Keratinocyte (primary cell): Measurements from ENCODE around the gene CRYM. TPM values are rescaled to one million over a fixed set of nuclear protein-coding genes. Genes with fewer than 3 reads are reported as not detected.
"Not testable (repeated sequence)": the region's sequence is repeated elsewhere in the genome, so short reads cannot be mapped to it uniquely, and the experiment has no call there.

Source experiments
- DNase-seq: peaks from one replicate; pipeline ENCODE4 v3.0.0-alpha.2; 2011; ENCODE audit warnings: low read depth, missing footprints, low spot score
- FAIRE-seq: peaks from 2 replicates; lab custom pipeline; 2011; peaks lifted over from hg19 to GRCh38; lab: Jason Lieb, UNC
- H2AFZ ChIP-seq: 2 replicates; pipeline ENCODE4 v1.6.0; 2012; ENCODE audit warnings: low read length, control low read depth, inconsistent platforms; ENCODE audit not compliant: control insufficient read depth
- H3K27ac ChIP-seq: 2 replicates; pipeline ENCODE4 v1.5.1; 2011; ENCODE audit warnings: low read length; ENCODE audit not compliant: control insufficient read depth, insufficient read depth
- H3K27me3 ChIP-seq: 3 replicates; pipeline ENCODE4 v1.6.0; 2011; ENCODE audit warnings: low read length; ENCODE audit not compliant: control insufficient read depth, insufficient read depth; ENCODE audit errors: extremely low read depth
- H3K36me3 ChIP-seq, 2 experiments: 2 replicates in 1 of 2; 3 replicates in 1 of 2; pipeline ENCODE4 v1.5.1; 2011; ENCODE audit warnings: low read length in 2 of 2, mild to moderate bottlenecking in 1 of 2; ENCODE audit not compliant: control insufficient read depth in 2 of 2, insufficient read depth in 2 of 2; ENCODE audit errors: extremely low read depth in 1 of 2
- H3K4me1 ChIP-seq: 3 replicates; pipeline ENCODE4 v1.5.1; 2011; ENCODE audit warnings: low read length; ENCODE audit not compliant: control insufficient read depth, insufficient read depth; ENCODE audit errors: extremely low read depth
- H3K4me2 ChIP-seq: 3 replicates; pipeline ENCODE4 v1.6.0; 2011; ENCODE audit warnings: low read depth, low read length; ENCODE audit not compliant: control insufficient read depth, insufficient read depth; ENCODE audit errors: extremely low read depth
- H3K4me3 ChIP-seq, 3 experiments: fragments of 200-600 bp in 1 of 3; sonication (generic) in 1 of 3; 2 replicates in 2 of 3; 3 replicates in 1 of 3; pipeline ENCODE4 v1.5.1; 2011 to 2016; ENCODE audit warnings: low read length in 3 of 3, mild to moderate bottlenecking in 3 of 3, control low read depth in 2 of 3, inconsistent platforms in 1 of 3, low read depth in 1 of 3, mixed read lengths in 1 of 3, mixed run types in 1 of 3, moderate library complexity in 1 of 3; ENCODE audit not compliant: control insufficient read depth in 2 of 3, insufficient read depth in 2 of 3; ENCODE audit errors: extremely low read depth in 1 of 3
- H3K79me2 ChIP-seq: 2 replicates; pipeline ENCODE4 v1.6.0; 2012; ENCODE audit warnings: low read length; ENCODE audit not compliant: control insufficient read depth, insufficient read depth
- H3K9ac ChIP-seq: 3 replicates; pipeline ENCODE4 v1.6.0; 2011; ENCODE audit warnings: low read length; ENCODE audit not compliant: control insufficient read depth, insufficient read depth; ENCODE audit errors: extremely low read depth
- H3K9me1 ChIP-seq: 3 replicates; pipeline ENCODE4 v1.6.0; 2011; ENCODE audit warnings: low read length; ENCODE audit not compliant: control insufficient read depth, insufficient read depth; ENCODE audit errors: extremely low read depth
- H3K9me3 ChIP-seq: 2 replicates; pipeline ENCODE4 v1.5.1; 2012; ENCODE audit warnings: low read depth, low read length; ENCODE audit not compliant: control insufficient read depth
- H4K20me1 ChIP-seq: 3 replicates; pipeline ENCODE4 v1.6.0; 2011; ENCODE audit warnings: low read length; ENCODE audit not compliant: control insufficient read depth, insufficient read depth; ENCODE audit errors: extremely low read depth
- EZH2 ChIP-seq: IDR thresholded peaks from one replicate; pipeline ENCODE4 v1.6.1; 2012; ENCODE audit warnings: inconsistent platforms, mild to moderate bottlenecking, low read length, moderate library complexity
- dilution Hi-C: fragments of 300-500 bp; cut with MboI; formaldehyde crosslinking; loops from one replicate; pipeline ENCODE4 v1.7.0; 2020; ENCODE audit warnings: low sequenced_read_pairs; ENCODE audit not compliant: extremely low pct_ligation_motif_present
- polyA plus RNA-seq, 5 experiments: library from polyadenylated mRNA; depleted of rRNA in 3 of 5; stranded (reverse) in 3 of 5; stranded (forward) in 1 of 5; unstranded in 1 of 5; fragments of >200 nt; gene quantifications; 1 replicate in 1 of 5; 2 replicates in 3 of 5; 3 replicates in 1 of 5; pipeline versions ENCODE4 v1.2.1 to v1.2.3, GENCODE V29; 2011 to 2012; ENCODE audit warnings: missing spikeins in 2 of 5, low read depth in 1 of 5, low replicate concordance in 1 of 5
- TF ChIP-seq, protein P1 (sequence below), 3 experiments: IDR thresholded peaks in 1 of 3; conservative IDR thresholded peaks in 1 of 3; optimal IDR thresholded peaks in 1 of 3; 2 replicates in 2 of 3; 3 replicates in 1 of 3; pipeline versions ENCODE3 to v1.5.1; 2011; ENCODE audit warnings: low read length in 3 of 3, mild to moderate bottlenecking in 3 of 3, moderate library complexity in 2 of 3, control low read depth in 1 of 3, inconsistent platforms in 1 of 3; ENCODE audit not compliant: insufficient read depth in 2 of 3; ENCODE audit errors: extremely low read depth in 1 of 3

Gene CRYM
- polyA plus RNA-seq, 1 donor (not counting 4 experiments of a cell fraction or from before 2014, with no cell fraction given): 0.18 TPM

DNA sequence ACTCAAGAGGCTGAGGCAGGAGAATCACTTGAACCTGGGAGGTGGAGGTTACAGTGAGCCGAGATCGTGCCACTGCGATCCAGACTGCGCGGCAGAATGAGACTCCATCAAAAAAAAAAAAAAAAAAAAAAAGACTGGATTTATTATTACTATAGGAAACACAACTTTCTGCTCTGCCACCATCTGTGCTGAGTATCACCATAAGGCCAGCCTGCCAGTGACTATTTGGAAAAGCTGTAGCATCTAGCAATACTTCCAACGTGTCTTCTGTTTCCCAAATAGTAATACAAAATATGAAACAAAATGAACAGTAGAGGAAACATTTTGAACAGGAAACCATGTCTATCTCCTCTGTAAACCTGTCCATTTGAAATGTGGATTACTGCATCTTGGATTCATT, 43.6 kb upstream of the CRYM start:
- TF ChIP-seq, protein P1, sequence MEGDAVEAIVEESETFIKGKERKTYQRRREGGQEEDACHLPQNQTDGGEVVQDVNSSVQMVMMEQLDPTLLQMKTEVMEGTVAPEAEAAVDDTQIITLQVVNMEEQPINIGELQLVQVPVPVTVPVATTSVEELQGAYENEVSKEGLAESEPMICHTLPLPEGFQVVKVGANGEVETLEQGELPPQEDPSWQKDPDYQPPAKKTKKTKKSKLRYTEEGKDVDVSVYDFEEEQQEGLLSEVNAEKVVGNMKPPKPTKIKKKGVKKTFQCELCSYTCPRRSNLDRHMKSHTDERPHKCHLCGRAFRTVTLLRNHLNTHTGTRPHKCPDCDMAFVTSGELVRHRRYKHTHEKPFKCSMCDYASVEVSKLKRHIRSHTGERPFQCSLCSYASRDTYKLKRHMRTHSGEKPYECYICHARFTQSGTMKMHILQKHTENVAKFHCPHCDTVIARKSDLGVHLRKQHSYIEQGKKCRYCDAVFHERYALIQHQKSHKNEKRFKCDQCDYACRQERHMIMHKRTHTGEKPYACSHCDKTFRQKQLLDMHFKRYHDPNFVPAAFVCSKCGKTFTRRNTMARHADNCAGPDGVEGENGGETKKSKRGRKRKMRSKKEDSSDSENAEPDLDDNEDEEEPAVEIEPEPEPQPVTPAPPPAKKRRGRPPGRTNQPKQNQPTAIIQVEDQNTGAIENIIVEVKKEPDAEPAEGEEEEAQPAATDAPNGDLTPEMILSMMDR (optimal IDR thresholded peaks at IDR 0.05 in 1 of 3, IDR thresholded peaks at IDR 0.05 in 1 of 3, conservative IDR thresholded peaks at IDR 0.05 in 1 of 3; ENCODE audit: extremely low read depth in 1 of 3, insufficient read depth in 2 of 3, low read length in 3 of 3): no peak
- no peak for TF ChIP-seq EZH2
- Histone ChIP-seq H3K36me3 (peaks cover 0 to 5% of the 10 kb centered on the region in 2 experiments), H3K4me3 (no peak overlapping the region), H3K9ac (no peak overlapping the region), H4K20me1 (no peaks in the 10 kb centered on the region), H3K9me1 (no peaks in the 10 kb centered on the region), H3K27me3 (no peaks in the 10 kb centered on the region), H2AFZ (no peak overlapping the region), H3K27ac (no peak overlapping the region), H3K4me2 (no peak overlapping the region), H3K79me2 (no peaks in the 10 kb centered on the region), H3K4me1 (no peaks in the 10 kb centered on the region), H3K9me3 (no peaks in the 10 kb centered on the region)
- FAIRE-seq (no peak), DNase-seq (no peak)
- dilution Hi-C loops: no loop called here

DNA sequence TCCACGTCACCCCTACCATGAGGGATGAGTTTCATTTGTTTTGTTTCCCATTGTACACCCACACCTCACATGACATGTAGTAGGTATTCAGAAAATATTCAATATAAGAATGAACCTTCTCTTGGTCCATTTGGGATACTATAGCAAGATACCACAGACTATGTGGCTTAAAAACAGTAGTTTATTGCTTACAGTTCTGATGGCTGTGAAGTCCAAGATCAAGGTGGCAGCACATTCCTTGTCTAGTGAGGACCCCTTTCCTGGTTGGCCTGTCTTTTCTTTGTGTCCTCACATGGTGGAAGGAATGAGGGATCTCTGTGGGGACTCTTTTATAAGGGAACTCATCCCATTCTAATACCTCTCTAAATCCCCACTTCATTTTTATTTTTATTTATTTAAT, 36.2 kb upstream of the CRYM start:
- Histone ChIP-seq H3K4me3 (no peak overlapping the region), H2AFZ (no peak overlapping the region), H3K9me1 (no peaks in the 10 kb centered on the region), H3K27me3 (no peaks in the 10 kb centered on the region), H3K36me3 (peaks cover 0 to under 1% of the 10 kb centered on the region in 2 experiments), H3K4me2 (no peak overlapping the region), H4K20me1 (no peaks in the 10 kb centered on the region), H3K4me1 (no peaks in the 10 kb centered on the region), H3K79me2 (peaks cover 8% of the 10 kb centered on the region), H3K27ac (no peak overlapping the region), H3K9me3 (no peaks in the 10 kb centered on the region), H3K9ac (no peak overlapping the region)
- DNase-seq (no peak), FAIRE-seq (no peak)
- dilution Hi-C loops: no loop called here
- no peak for TF ChIP-seq EZH2
- TF ChIP-seq, protein P1 (optimal IDR thresholded peaks at IDR 0.05 in 1 of 3, IDR thresholded peaks at IDR 0.05 in 1 of 3, conservative IDR thresholded peaks at IDR 0.05 in 1 of 3; ENCODE audit: extremely low read depth in 1 of 3, insufficient read depth in 2 of 3, low read length in 3 of 3): no peak

DNA sequence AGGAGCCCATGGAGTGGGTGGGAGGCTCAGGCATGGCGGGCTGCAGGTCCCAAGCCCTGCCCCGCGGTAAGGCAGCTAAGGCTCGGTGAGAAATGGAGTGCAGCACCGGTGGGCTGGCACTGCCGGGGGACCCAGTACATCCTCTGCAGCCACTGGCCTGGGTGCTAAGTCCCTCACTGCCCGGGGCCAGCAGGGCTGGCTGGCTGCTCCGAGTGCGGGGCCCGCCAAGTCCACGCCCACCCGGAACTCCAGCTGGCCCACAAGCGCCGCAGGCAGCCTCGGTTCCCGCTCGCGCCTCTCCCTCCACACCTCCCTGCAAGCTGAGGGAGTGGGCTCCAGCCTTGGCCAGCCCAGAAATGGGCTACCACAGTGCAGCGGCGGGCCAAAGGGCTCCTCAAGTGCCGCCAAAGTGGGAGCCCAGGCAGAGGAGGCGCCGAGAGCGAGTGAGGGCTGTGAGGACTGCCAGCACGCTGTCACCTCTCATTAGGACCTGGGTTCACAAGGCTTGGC, 34.8 kb upstream of the CRYM start:
- H3K36me3 ChIP-seq, H3K4me2 ChIP-seq, H3K4me1 ChIP-seq, FAIRE-seq, H3K9me3 ChIP-seq, H3K9me1 ChIP-seq, H2AFZ ChIP-seq, H3K27ac ChIP-seq, H3K9ac ChIP-seq, H3K27me3 ChIP-seq, H3K4me3 ChIP-seq, H3K79me2 ChIP-seq, DNase-seq, dilution Hi-C loops, H4K20me1 ChIP-seq: not testable (repeated sequence)

DNA sequence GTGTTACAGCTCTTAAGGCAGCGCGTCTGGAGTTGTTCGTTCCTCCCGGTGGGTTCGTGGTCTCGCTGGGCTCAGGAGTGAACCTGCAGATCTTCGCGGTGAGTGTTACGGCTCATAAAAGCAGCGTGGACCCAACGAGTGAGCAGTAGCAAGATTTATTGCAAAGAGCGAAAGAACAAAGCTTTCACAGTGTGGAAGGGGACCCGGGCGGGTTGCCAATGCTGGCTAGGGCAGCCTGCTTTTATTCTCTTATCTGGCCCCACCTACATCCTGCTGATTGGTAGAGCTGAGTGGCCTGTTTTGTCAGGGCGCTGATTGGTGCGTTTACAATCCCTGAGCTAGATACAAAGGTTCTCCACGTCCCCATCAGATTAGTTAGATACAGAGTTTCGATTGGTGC, 34.0 kb upstream of the CRYM start:
- H3K27ac ChIP-seq, DNase-seq, H3K36me3 ChIP-seq, H3K9ac ChIP-seq, H3K27me3 ChIP-seq, dilution Hi-C loops, H3K79me2 ChIP-seq, H3K9me1 ChIP-seq, H3K9me3 ChIP-seq, FAIRE-seq, H2AFZ ChIP-seq, H4K20me1 ChIP-seq, H3K4me3 ChIP-seq, H3K4me2 ChIP-seq, H3K4me1 ChIP-seq: not testable (repeated sequence)
